ENCODE data around the gene PPRC1.

The PPRC1 gene

GRCh38 chr10:102153093-102153620 lies 20.3 kb downstream of the PPRC1 start:
- peak; percentile 3 for DNase-seq (ENCODE audit: low spot score)
- in situ Hi-C loops (cut with MboI; ENCODE audit: low pct_unique_long_range_greater_than_20kb, low sequenced_read_pairs, unreplicated experiment) = no loop called here
- TF ChIP-seq, protein P1, sequence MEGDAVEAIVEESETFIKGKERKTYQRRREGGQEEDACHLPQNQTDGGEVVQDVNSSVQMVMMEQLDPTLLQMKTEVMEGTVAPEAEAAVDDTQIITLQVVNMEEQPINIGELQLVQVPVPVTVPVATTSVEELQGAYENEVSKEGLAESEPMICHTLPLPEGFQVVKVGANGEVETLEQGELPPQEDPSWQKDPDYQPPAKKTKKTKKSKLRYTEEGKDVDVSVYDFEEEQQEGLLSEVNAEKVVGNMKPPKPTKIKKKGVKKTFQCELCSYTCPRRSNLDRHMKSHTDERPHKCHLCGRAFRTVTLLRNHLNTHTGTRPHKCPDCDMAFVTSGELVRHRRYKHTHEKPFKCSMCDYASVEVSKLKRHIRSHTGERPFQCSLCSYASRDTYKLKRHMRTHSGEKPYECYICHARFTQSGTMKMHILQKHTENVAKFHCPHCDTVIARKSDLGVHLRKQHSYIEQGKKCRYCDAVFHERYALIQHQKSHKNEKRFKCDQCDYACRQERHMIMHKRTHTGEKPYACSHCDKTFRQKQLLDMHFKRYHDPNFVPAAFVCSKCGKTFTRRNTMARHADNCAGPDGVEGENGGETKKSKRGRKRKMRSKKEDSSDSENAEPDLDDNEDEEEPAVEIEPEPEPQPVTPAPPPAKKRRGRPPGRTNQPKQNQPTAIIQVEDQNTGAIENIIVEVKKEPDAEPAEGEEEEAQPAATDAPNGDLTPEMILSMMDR (IDR thresholded peaks at IDR 0.05; ENCODE audit: extremely low read depth, insufficient read depth, missing control alignments) = no peak

- in situ Hi-C loops (cut with MboI; ENCODE audit: low pct_unique_long_range_greater_than_20kb, low sequenced_read_pairs, unreplicated experiment) = no loop called here
- DNase-seq (ENCODE audit: low spot score) = no peak
- TF ChIP-seq, protein P1 (IDR thresholded peaks at IDR 0.05; ENCODE audit: extremely low read depth, insufficient read depth, missing control alignments) = no peak
Measured at GRCh38 chr10:102154466-102155116, 21.8 kb downstream of the PPRC1 start.

DNA sequence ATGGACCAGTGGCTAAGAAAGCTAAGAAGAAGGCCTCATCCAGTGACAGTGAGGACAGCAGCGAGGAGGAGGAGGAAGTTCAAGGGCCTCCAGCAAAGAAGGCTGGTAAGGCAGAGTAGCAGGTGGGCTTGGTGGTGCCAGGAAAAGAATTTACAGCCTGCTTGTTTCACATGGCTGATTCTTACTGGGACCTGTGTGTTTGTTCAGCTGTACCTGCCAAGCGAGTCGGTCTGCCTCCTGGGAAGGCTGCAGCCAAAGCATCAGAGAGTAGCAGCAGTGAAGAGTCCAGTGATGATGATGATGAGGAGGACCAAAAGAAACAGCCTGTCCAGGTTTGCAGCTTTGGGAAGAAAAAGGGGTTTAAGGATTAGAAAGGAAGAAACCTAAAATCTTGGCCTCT lies 24.4 kb downstream of the PPRC1 start:
- in situ Hi-C loops (cut with MboI; ENCODE audit: low pct_unique_long_range_greater_than_20kb, low sequenced_read_pairs, unreplicated experiment) = no loop called here
- TF ChIP-seq, protein P1 (IDR thresholded peaks at IDR 0.05; ENCODE audit: extremely low read depth, insufficient read depth, missing control alignments) = no peak
- DNase-seq (ENCODE audit: low spot score) = no peak

DNA sequence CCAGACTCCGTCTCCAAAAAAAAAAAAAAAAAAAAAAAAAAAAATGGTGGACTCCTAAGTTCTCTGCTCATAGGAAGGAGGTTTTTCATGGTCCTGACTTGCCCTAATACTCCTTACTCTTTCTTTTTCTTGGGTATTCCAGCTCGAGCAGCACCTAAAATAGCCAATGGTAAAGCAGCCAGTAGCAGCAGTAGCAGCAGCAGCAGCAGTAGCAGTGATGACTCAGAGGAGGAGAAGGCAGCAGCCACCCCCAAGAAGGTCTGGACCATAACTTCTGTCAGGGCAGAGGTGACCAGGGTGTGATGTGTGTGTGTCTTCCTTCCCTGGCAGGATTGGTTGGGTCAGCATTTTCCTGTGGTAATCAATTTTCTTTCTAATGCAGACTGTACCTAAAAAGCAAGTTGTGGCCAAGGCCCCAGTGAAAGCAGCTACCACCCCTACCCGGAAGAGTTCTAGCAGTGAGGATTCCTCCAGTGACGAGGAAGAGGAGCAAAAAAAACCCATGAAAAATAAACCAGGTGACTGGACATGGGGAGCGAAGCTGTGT lies 26.3 kb downstream of the PPRC1 start:
- TF ChIP-seq, protein P1 (IDR thresholded peaks at IDR 0.05; ENCODE audit: extremely low read depth, insufficient read depth, missing control alignments) = no peak
- no peak for DNase-seq (ENCODE audit: low spot score)
- in situ Hi-C loops (cut with MboI; ENCODE audit: low pct_unique_long_range_greater_than_20kb, low sequenced_read_pairs, unreplicated experiment) = no loop called here

GRCh38 chr10:102159831-102160230 lies 27.0 kb downstream of the PPRC1 start:
- in situ Hi-C loops (cut with MboI; ENCODE audit: low pct_unique_long_range_greater_than_20kb, low sequenced_read_pairs, unreplicated experiment) = no loop called here
- DNase-seq (ENCODE audit: low spot score) = no peak
- TF ChIP-seq, protein P1 (IDR thresholded peaks at IDR 0.05; ENCODE audit: extremely low read depth, insufficient read depth, missing control alignments) = no peak

GRCh38 chr10:102163342-102163989 lies 30.6 kb downstream of the PPRC1 start:
- DNase-seq (ENCODE audit: low spot score) = no peak
- in situ Hi-C loops (cut with MboI; ENCODE audit: low pct_unique_long_range_greater_than_20kb, low sequenced_read_pairs, unreplicated experiment) = no loop called here
- TF ChIP-seq, protein P1 (IDR thresholded peaks at IDR 0.05; ENCODE audit: extremely low read depth, insufficient read depth, missing control alignments) = no peak
